CMK (cell line): Measurements from ENCODE around the gene PARD3B.

ENCODE experiments used
- DNase-seq: peaks from one replicate; pipeline ENCODE4 v3.0.0-alpha.2; 2010; ENCODE audit warnings: low read depth

PARD3B gene

DNA sequence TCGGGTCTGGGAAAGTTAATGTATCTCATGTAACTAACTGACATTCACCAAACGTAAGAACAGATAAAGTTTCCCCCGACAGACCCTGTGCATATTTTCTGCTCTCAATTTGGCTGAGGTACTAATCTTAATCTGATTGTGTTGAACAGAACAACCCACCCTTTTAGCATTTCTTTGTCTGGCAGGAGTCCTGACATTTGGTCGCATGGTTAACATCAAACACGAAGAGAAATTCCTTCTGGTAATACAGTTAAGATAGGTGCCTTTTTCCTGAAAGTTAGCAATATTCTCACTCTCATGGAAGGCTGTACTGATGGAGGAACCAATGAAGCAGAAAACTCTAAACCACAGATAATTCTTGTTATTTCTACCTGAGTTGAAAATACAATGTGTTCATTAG, 520.8 kb downstream of the PARD3B start:
- no peak for DNase-seq

DNA sequence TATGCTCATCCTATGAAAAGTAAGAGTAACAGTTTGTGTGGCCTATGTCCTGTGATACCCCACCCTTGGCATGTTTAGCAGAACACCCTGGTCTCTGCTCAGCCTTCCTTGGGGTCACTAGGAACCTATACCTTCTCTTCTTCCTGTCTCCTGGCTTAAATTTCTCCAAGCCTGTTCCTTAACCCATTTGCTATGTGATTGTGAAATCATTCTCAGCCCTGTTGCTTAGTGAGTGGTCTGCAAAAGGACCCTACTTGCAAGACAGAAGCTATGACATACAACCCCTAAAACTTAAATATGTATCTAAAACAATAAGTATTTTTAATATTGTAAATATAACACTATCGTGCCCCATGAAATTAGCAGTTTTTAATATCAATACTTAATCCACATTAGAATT, 524.7 kb downstream of the PARD3B start:
- DNase-seq = no peak

DNA sequence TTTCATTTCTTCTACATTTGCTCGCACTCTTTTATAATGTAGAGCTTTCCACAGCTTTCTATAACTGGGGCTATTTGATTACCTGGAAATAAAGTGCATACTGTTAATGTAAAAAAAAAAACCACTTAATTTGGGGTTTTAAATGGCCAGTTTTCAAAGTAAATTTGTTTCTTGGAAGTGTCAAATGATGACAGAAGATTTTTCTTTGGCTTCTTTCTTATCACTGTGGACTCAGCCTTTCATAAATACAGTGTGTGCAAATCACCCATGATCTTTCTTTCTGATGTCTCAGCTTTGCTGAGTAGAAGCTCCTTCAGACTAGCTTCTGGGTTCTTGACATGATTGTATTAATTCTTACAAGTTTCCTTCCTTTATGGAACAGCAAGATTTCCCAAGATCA, 525.6 kb downstream of the PARD3B start:
- no peak for DNase-seq

DNA sequence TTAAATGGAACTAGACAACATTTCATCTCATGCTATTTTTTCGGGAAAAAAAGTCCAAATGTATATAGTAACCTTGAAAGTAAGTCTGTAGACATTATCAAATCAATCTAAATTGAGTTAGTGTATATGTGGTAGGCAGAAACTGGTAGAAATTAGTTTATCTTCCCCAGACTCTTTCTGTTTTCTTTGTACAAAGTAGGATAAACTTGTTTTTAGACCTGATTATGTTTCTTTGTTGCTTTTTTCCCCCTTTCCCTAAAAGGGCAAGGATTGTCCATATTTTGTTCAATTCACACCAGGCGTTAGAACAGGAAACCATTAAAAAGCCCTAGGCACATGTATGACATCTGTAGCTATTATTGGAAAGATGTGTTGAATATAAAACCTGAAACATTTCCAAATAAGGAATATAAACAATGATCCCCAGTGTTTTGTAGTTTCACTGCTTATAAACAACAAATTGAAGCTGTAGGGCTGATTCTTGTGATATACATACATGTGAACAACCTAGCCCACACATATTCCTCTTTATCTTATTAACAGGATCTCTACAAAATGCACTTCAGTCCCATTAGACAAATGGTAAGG, 528.3 kb downstream of the PARD3B start:
- no peak for DNase-seq

DNA sequence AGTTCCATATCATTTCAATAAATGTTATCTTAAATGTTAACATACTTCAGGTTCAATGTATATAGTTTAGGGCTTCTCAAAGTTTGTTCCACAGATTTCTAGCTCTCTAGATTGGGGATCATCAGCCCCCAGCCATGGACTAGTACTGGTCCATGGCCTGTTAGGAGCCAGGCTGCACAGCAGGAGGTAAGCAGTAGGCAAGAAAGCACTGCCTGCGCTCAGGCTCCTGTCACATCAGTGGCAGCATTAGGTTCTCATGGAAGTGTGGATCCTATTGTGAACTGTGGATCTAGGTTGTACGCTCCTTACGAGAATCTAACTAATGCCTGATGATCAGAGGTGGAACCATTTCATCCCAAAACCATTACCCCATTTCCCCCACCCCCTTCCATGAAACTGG, 531.1 kb downstream of the PARD3B start:
- DNase-seq = no peak

DNA sequence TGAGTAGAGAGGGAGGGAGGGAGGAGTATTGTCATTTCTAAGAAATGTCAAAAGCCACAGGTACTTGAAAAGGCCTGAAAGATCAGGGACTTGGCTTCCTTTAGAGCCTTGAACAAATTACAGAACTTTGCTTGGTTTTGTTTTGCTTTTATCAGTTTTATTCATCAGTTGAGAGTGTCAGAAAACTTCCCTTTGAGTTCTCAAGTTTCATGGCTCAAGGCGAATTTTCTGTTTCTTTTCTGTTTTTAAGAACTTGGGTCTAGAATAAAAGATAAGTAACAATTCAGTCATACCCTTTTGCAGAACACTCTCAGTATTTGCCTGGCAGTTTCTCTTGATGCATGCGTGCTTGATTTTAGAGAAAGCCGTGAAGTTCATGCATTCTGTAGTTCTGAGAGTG, 531.9 kb downstream of the PARD3B start:
- no peak for DNase-seq

DNA sequence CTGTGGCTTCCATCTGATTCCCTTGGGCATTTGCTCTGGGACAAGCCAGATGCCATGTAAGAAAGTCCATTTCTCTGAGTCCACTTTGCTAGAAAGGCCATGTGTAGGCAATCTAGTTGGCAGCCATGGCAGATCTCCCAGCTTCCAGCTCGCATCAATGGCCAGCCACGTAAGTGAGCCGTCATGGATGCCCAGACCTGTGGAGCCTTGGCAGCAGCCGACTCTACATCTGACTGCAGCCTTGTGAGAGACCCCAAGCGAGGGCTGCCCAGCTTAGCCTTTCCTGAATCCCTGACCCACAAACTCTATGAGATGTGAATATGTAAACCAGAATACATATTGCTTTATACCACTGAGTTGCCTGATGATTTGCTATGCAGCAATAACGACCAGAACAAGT, 533.5 kb downstream of the PARD3B start:
- no peak for DNase-seq

DNA sequence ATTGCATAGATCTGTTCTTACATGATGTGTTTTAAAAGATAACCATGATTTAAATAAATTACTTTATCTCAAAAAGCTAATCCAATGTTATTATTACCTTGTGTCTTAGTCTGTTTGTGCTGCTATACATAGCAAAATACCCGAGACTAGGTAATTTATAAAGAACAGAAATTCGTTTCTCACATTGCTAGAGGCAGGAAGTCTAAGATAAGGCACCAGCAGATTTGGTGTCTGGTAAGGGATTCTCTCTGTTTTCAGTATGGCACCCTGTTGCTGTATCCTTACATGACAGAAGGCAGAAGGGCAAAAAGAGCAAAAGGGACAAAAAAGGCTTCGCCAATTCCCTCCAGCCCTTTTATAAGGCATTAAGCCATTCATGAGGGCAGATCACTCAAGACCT, 533.9 kb downstream of the PARD3B start:
- no peak for DNase-seq

DNA sequence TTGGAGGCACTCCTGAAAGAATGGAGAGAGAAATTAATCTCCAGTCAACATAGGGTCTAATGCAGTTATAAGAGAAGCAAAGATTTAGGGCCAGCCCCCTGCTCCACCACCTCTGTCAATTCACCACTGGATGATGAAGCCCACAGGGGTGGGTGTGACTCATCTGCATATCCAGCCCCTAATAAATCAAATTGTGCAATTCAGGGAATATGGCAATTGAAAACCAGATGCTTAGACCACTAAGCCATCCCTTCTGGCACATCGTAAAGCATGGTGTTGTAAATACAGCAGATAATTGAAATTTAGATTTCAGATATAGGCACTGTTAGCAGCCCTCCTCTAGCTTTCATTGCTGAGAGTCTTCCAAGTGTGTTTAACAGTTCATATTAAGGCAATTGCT, 541.4 kb downstream of the PARD3B start:
- no peak for DNase-seq

DNA sequence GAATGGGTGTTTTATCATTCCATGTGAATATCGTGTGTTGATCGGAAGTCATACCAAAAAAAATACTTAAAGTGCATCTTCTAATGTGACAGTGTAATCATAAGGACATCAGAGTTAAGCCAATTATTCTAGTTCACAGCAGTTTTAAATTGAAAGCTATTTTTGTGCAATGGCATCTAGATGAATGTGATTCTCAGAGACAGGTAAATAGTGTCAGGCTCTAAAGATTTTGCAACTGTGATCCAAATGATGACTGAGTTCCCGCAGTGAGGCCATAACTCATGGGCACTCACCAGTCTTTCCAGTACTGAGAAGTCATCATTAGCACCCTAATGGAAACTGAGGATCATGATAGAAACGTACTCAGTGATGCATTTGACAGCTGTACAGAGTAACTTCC, 542.6 kb downstream of the PARD3B start:
- no peak for DNase-seq

DNA sequence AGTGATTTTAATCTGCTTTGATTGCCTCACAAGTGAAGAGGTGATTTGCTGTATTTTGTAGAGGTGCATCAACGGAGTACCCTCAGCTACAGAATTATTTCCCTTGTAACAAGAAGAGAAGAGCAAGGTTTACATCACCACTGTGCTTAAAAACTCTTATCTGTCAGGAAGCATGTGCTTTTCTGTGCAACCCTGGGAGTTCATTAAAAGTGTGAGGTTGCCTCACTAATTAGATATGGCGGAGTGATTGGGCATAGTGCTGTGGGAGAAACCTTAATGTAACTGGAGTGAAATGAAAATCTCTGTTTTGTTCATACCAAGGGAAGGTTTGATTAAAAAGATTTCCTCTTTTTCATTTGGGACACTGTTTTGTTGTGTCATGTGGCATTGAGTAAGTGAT, 544.7 kb downstream of the PARD3B start:
- DNase-seq = peak; percentile 52

DNA sequence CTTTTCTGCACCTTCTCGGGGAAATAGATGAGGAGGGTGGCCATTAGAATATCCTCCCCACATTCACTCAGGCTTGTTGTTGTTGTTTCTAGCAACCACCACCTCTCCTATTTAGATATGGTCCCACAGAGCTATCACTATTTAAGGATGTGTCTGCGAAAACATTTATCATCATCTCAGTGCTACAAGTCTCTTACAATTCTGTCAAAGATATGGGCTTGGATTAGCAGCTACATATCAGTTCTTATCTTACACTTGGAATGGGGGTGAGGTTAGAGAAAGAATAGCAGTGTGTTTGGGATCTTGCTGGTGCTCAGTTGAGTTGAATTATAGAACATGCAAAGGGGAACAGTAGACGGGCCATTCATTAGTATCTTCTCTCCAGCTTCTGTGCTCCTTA, 546.1 kb downstream of the PARD3B start:
- no peak for DNase-seq

DNA sequence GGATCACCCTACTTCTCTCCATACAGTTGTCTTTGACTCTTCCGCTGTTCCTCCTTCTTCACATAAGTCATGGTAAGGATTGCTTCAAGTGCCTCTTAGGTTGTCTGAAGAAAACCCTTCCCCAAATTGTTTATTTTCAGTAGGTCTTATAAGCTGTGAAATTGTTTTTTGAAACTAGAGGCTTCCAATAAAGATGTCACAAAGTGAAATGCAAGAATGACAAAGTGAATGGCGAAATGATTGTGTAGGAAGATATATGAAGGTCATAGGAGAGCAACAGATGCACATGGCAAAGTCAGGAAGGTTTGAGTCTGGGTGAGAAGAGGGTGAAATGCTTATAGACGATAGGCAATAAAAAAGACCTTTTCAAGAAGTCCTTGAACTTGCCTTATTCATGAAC, 548.8 kb downstream of the PARD3B start:
- no peak for DNase-seq

DNA sequence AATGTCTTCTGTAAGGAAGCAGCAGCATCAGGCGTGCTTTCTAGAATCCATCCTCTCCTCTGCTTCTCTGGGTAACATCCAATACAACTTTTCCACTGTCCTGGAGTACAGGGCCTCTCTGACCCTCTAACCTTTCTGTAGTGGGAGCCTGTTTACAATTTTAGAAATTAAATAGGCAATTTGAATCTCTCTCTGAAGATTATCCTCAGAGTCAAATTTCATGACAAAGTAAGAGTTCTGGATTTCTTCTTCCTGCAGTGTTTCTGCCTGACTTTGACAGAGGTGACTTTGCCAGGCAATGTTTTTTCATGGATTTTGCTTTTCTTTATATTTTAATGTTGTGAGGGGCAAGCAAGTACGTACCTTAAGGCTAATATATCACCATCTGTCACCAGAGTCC, 558.4 kb downstream of the PARD3B start:
- DNase-seq = no peak

DNA sequence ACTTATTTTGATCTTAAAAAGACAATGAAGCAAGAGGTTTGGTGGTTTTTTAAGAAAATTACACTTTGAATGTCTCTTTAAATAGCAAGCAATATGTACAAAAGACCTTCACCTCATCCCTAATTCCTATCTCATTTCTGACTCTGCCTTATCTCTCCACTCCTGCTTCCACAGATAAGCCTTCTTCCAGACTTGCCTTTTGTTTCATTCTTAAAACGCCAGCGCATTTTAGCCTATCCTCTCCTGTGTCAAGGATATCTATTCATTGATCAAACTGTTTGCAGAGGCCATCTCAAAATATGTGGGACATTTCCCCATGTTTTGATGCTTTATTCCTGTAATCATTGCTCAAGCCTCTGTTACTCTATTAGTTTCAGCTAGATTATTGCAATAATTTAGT, 562.5 kb downstream of the PARD3B start:
- DNase-seq = no peak

DNA sequence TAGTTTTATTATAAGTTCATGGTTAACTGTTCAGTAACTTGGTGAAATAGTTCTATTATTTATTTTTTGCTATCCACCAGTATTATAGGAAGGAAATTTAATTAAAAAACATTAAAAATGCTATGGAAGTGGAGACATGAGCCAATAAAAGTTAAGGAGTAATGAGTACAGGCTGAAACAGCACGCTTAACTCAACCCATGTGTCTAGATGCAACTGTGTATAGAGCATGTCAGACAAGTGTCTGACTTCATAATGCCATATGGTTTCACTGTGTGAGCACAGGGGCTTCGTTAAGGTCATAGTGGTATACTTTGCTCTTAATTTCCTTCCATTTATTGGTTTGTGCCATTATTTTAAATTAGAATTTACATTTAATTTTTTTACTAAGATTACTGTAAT, 570.2 kb downstream of the PARD3B start:
- DNase-seq = no peak

DNA sequence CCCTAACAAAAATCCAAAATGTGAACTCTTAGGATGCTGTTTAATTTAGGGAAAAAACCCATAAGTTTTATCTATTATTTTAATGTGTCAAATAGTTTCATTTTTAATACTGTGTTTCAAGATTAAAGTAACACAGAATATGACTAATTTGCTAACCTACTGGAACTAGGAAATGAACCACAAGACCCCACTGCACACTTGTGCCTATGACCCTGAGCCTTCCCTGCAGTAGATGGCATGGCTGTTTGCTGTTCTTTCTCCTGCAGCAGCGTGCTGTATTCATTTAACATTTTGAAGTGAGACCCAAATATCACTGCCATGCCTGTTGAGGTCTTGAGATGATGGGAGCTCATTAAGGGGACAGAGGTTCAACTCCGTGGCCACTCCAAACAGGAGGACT, 571.9 kb downstream of the PARD3B start:
- DNase-seq = no peak

DNA sequence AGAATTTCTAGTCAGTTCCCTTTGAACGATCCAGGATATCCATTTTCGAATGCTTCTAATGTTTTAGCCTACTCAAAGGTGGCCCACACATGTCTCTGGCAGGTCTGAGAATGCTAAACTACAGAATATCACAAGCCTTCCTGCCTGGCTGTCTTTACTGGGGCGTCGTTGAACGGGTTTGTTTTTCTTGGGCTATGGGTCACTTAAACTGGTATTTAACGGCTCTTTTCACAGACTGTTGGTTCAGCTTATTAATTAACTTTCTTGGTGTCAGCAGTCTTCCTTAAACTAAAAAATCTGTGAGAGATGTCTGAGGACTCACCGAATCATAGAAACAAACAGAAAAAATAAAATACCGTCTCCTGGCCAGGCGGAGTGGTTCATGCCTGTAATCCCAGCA, 573.9 kb downstream of the PARD3B start:
- no peak for DNase-seq

DNA sequence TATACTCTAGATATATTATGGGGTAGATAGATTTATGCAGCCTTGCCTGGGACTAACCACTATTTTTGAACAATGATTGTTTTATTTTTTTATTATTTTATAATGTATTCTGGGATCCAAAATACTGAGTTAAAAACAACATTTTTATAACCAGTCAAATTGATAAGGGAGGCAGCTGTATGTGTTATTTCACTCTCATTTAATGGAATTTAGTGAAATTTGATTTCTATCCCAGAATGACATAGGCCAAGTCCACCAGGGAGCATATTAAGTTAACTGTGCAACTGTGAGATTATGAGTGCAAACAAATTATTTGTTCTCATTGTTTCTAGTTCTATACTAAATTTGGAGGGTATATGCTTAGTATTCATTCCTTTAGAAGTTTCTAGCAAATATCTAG, 583.5 kb downstream of the PARD3B start:
- no peak for DNase-seq

DNA sequence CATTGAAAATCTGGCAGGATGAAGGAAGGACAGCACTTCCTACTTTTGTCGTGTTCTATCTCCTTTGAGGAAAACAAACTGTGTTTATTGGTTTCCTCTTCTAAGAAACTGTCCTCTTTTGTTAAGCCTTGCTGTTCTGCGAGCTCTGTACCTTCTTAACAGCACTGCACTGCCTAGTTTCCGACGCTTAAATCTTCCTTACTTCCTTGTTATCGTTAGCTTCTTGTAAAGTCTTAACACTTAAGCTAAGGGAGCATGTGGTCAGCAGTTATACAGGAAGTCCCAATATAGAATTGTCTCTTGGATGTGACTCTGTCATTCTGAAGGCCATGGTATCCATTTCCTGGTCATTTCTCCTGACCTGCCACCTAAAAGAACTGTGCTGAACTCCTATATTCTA, 584.3 kb downstream of the PARD3B start:
- DNase-seq = peak; percentile 5

DNA sequence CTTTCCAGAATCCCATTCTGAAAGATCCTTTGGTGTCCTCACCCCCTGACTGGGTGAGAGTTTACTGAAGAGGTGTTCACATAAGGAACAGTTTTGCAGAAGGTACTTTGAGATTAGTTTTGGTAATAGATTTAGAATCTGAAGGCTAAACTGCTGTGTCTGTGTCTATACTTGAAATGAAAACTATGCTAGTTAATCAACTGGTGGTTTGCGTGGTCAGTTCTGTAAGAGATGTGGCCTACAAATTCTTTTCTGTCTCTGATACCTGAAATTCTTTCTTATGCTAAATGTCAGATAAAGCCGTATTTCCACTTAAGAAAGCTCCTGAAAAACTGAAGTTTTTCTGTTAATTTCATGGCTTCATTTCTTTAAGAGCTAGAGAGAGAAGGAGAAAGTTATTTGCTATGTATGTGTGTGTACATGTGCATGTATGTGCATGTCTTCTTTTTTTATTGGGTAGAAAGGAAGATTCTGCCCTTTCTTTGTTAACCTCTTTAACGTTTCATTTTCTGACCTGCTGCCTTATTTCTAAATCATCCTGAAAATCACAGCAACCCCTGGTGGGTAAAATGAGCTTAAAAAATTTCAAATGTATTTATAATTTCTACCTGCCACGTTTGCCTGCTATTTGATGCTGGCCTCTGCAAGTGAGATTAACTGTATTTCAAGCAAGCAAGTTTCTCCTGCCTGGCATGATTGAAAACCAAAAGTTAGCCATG, 585.0 kb downstream of the PARD3B start:
- no peak for DNase-seq

DNA sequence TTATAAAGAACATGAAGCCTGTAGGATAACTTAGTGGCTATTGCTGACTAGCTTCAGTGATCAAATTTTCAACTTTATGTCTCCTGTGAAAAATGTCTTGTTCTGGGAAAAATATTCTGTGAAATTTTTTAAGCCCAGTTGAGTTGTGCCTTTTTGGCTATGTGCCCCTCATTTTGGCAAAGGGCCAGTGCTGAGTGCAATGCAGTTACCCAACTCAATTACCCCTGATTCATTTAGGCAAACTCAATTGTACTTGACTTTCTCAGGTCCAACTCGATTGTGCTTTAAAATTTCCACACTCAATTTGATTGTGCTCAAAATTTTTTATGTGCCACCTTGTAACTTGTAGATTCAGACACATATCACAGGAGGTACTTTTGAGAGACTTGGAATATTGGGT, 588.3 kb downstream of the PARD3B start:
- DNase-seq = no peak

DNA sequence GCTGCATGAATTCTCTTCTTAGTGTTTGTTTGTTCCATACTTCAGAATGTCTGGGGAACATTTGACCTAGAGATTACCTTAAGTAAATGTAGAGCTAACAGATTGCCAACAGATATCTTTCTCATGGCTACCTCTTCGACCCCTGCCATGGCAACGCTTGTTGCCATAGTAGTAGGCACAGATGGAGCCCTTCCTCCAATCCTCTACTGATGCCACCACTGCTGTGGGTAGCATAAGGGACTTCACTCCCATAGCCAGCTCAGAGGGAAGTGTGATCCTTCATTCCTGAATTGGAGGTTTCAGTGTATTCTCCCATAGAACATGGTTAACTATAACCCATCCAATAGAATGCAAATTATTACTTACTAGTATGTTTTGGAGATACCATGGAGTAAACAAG, 593.5 kb downstream of the PARD3B start:
- DNase-seq = no peak

DNA sequence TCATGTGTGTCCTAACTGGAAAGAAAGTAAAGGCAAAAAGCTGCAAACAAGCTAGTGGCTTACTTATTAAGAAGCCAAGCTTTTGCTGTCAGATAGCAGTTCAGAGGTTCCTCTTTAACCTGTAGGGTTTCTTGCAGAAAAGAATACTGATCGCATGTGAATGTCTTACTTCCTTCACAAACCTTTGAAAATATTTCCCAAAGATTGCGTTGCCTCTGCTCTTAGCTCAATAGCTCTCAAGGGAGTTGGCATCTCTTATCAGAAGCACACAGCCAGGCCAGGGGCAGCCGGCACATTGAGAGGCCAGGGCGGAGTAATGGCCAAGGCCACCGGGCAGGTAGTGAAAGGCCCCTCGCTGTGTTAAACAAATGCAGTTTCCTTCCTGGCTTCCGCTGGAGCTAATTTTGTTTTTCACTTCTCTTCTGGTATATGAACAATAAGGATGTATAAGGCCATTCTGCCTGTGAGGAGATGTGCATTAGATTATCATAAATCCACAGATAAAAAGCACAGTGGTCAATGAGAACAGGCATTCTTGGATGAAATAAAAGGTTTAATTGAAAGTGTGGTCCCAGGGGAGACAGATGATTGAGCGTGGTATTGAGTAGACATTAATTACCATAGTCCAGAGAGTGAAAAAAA, 594.7 kb downstream of the PARD3B start:
- DNase-seq = peak; percentile 55
